ENCODE results near the gene GFAP. TPM values are rescaled to one million over a fixed set of nuclear protein-coding genes. Genes with fewer than 3 reads are reported as not detected.
A peak's percentile ranks its signal among the peaks of the same experiment; 100 is the strongest.

Gene GFAP
- total RNA-seq, 4 donors from 2014 or later = 0.25 TPM; not detected in 3

GRCh38 chr17:44919885-44920564 lies 4.7 kb upstream of the GFAP start:
- 19 to 21% methylated on average over 7 to 9 of the region's 9 CpGs for WGBS, 2 donors
- DNase-seq (ENCODE audit: low spot score in 2 of 2) = peak; percentile 64 to 92
- intact Hi-C loops (cut with DNase I; ENCODE audit: low total_unique reads) = loop anchor here (5.0 to 10.0 kb wide), 2 partner anchors 102 to 185 kb away; no protein-coding TSS in a partner anchor
- peak in 1 of 3 donors; percentile 70 for TF ChIP-seq CTCF (IDR thresholded peaks at IDR 0.05)
- TF ChIP-seq POLR2A (IDR thresholded peaks at IDR 0.05) = no peak
- no peak overlapping the region for H3K4me3 ChIP-seq (ENCODE audit: low read depth, poor library complexity, severe bottlenecking)

- WGBS, 2 donors = 48 to 83% methylated on average over 2 of the region's 2 CpGs
- no peak overlapping the region for H3K4me3 ChIP-seq (ENCODE audit: low read depth, poor library complexity, severe bottlenecking)
- intact Hi-C loops (cut with DNase I; ENCODE audit: low total_unique reads) = loop anchor here (5.0 to 10.0 kb wide), 2 partner anchors 103 to 185 kb away; no protein-coding TSS in a partner anchor
- DNase-seq (ENCODE audit: low spot score in 2 of 2) = peak in 1 of 2 donors; percentile 69
- TF ChIP-seq CTCF (IDR thresholded peaks at IDR 0.05) (no peak), POLR2A (IDR thresholded peaks at IDR 0.05) (no peak)
Observed at GRCh38 chr17:44919411-44919810, 4.1 kb upstream of the GFAP start.

GRCh38 chr17:44918006-44918405 lies 2.7 kb upstream of the GFAP start:
- WGBS, 2 donors = 66 to 70% methylated on average over 2 of the region's 2 CpGs
- intact Hi-C loops (cut with DNase I; ENCODE audit: low total_unique reads) = loop anchor here (5.0 to 10.0 kb wide), 2 partner anchors 104 to 187 kb away; no protein-coding TSS in a partner anchor
- peak in 1 of 2 donors; percentile 37 for DNase-seq (ENCODE audit: low spot score in 2 of 2)
- no peak overlapping the region for H3K4me3 ChIP-seq (ENCODE audit: low read depth, poor library complexity, severe bottlenecking)
- TF ChIP-seq POLR2A (IDR thresholded peaks at IDR 0.05) (no peak), CTCF (IDR thresholded peaks at IDR 0.05) (no peak)

- intact Hi-C loops (cut with DNase I; ENCODE audit: low total_unique reads) = loop anchor here (5.0 to 10.0 kb wide), 2 partner anchors 105 to 187 kb away; no protein-coding TSS in a partner anchor
- WGBS, 2 donors = 86 to 88% methylated on average over 5 to 6 of the region's 6 CpGs
- H3K4me3 ChIP-seq (ENCODE audit: low read depth, poor library complexity, severe bottlenecking) = no peak overlapping the region
- TF ChIP-seq CTCF (IDR thresholded peaks at IDR 0.05) = no peak
- no peak for TF ChIP-seq POLR2A (IDR thresholded peaks at IDR 0.05)
- DNase-seq (ENCODE audit: low spot score in 2 of 2) = peak in 1 of 2 donors; percentile 54
Observed at GRCh38 chr17:44917456-44917855, 2.2 kb upstream of the GFAP start.

- peak in 1 of 2 donors; percentile 86 for DNase-seq (ENCODE audit: low spot score in 2 of 2)
- TF ChIP-seq POLR2A (IDR thresholded peaks at IDR 0.05) (no peak), CTCF (IDR thresholded peaks at IDR 0.05) (no peak)
- no peak overlapping the region for H3K4me3 ChIP-seq (ENCODE audit: low read depth, poor library complexity, severe bottlenecking)
- 18 to 20% methylated on average over 8 to 10 of the region's 10 CpGs for WGBS, 2 donors
- intact Hi-C loops (cut with DNase I; ENCODE audit: low total_unique reads) = loop anchor here (5.0 to 10.0 kb wide), 2 partner anchors 105 to 188 kb away; no protein-coding TSS in a partner anchor
Observed at GRCh38 chr17:44916781-44917241, 1.5 kb upstream of the GFAP start.
